Rectal smooth muscle tissue (tissue), 1 donor: ENCODE results near the gene ACTRT3.

Experiments used
- H3K27ac ChIP-seq: one replicate; pipeline ENCODE4 v1.7.0; 2013; ENCODE audit warnings: low read depth, low read length, inconsistent platforms
- H3K27me3 ChIP-seq: one replicate; pipeline ENCODE4 v1.7.0; 2013; ENCODE audit warnings: low read length; ENCODE audit not compliant: control insufficient read depth, insufficient read depth
- H3K36me3 ChIP-seq: one replicate; pipeline ENCODE4 v1.7.0; 2013; ENCODE audit warnings: low read length; ENCODE audit not compliant: control insufficient read depth, insufficient read depth
- H3K4me1 ChIP-seq: one replicate; pipeline ENCODE4 v1.7.0; 2013; ENCODE audit warnings: low read length; ENCODE audit not compliant: control insufficient read depth, insufficient read depth
- H3K4me3 ChIP-seq: one replicate; pipeline ENCODE4 v1.7.0; 2013; ENCODE audit warnings: low read length
- H3K9ac ChIP-seq: one replicate; pipeline ENCODE4 v1.7.0; 2013; ENCODE audit warnings: low read length

Gene ACTRT3

DNA sequence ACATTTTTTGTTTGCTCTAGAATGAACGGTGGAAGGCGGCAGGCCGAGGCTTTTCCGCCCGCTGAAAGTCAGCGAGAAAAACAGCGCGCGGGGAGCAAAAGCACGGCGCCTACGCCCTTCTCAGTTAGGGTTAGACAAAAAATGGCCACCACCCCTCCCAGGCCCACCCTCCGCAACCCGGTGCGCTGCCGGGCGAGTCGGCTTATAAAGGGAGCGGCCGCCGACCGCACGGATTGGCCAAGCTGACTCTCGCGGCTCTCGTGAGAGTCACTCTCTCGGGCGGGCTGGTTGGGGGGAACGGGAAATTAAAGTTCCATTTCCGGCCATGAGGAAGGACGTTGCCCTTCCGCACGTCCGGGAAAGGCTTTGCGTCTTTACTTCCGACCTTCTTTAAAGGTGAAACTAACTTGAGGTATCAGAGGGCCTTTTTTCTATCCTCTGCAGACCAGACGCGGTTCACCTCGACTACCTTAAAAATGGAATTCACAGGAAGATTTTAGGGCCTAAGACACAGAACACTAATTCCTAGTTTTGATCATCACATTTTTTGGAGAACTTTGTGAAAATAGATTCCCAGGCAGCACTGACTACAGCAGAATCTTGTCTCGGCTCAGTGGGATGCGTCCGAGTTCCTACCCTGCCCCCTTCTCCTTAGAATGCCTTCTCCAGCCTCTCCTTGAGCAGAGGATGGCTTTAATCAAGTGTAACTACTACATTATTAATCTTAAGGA is 4.3 kb downstream of the ACTRT3 start, which contains the start of gene TERC:
Gene TERC (minus strand): TSS at position 179 of the 731 bp plus-strand sequence.
- H3K4me1 ChIP-seq, result no peaks in the 10 kb centered on the region
- H3K9ac ChIP-seq, result peak within 1 kb of the TSS; percentile 92
- peak within 1 kb of the TSS; percentile 99 for H3K27ac ChIP-seq

DNA sequence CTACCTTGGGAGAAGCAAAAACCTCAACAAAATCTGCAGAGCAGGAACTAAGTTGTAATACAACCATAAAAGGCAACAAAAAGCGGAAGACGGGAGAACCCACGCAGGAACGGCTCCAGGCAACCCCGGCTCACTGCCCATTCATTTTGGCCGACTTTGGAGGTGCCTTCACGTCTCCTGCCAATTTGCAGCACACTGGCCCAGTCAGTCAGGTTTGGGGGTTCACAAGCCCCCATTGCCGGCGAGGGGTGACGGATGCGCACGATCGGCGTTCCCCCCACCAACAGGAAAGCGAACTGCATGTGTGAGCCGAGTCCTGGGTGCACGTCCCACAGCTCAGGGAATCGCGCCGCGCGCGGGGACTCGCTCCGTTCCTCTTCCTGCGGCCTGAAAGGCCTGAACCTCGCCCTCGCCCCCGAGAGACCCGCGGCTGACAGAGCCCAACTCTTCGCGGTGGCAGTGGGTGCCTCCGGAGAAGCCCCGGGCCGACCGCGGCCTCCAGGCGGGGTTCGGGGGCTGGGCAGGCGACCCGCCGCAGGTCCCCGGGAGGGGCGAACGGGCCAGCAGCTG is 5.0 kb downstream of the ACTRT3 start:
- Histone ChIP-seq H3K4me3 (peak overlapping the region; percentile 98), H3K27ac (peak overlapping the region; percentile 99), H3K9ac (peak overlapping the region; percentile 92), H3K4me1 (no peaks in the 10 kb centered on the region), H3K27me3 (no peaks in the 10 kb centered on the region), H3K36me3 (no peaks in the 10 kb centered on the region)

More for the DNA sequence above, 4.3 kb downstream of the ACTRT3 start, which contains the start of gene TERC:
- H3K27me3 ChIP-seq, result no peaks in the 10 kb centered on the region
- no peaks in the 10 kb centered on the region for H3K36me3 ChIP-seq
- H3K4me3 ChIP-seq, result peak within 1 kb of the TSS; percentile 98

DNA sequence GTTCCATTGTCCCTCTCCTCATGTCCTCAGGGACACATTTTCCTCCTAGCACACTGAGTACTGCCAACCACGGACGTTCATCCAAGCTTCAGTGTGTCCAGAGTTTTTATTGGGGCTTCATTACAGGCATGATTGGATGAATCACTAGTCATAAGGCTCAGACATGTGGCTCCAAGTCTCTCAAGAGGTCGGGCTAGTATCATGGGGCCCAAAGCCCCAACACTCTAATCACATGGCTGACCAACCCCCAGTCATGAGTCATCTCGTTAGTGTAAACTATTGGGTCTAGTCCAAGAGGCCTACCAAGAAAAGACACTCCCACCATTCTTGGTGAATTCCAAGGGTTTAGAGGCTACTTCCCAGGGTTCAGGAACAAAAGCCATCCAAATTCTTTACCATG is 8.9 kb downstream of the ACTRT3 start:
- Histone ChIP-seq H3K36me3 (no peaks in the 10 kb centered on the region), H3K9ac (no peak overlapping the region), H3K27me3 (no peaks in the 10 kb centered on the region), H3K27ac (no peak overlapping the region), H3K4me1 (no peaks in the 10 kb centered on the region), H3K4me3 (no peak overlapping the region)

DNA sequence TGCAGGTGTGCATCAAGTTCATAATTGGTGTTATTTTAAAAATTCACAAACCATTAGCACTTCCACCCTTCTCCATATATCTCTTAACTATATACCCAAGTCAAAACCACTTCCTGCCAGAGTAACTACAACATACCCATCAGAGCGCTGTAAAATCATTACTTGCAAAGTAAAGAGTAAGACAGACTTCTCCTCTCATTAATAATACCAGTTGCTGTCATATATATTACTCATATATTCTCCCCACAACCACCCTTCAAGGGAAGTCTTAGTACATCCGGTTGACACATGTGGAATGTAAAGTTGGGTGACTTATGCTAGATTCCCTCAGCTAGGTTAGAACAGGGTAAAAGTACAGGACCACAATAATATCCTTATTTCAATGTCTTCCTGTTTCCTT is 10.1 kb downstream of the ACTRT3 start:
- H3K27ac ChIP-seq, result no peak overlapping the region
- no peaks in the 10 kb centered on the region for H3K27me3 ChIP-seq
- no peak overlapping the region for H3K9ac ChIP-seq
- no peaks in the 10 kb centered on the region for H3K36me3 ChIP-seq
- H3K4me1 ChIP-seq, result no peaks in the 10 kb centered on the region
- no peak overlapping the region for H3K4me3 ChIP-seq

DNA sequence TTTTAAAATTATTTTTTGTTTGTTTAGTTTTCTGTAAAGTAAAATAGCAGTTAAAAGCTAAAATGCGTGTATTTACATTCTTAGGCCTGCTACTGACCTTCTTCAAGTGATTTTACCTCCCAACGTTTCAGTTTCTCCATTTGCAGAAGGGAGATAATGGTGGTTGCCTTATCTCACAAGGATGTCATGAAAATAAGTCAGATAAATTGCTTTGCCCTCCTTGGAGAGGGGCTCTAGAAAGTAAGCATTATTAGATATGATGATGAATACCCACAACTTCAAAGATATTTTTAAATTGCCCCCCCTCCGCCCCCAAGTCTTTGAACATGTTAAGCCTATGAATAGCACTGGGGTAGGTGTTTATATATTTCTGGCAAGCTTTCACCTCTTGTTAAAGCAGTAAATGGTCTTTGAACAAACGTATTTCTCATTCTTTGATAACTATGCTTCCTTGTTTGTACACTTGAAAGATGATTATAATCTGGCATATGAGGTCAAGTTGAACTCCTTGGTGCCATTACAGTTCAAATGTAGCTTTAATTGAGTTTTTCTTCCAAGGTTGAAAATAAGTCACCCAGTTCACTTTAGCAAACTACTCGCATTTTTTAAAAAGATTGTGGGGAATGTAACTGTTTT is 10.9 kb downstream of the ACTRT3 start:
- Histone ChIP-seq H3K4me1 (no peaks in the 10 kb centered on the region), H3K27ac (no peak overlapping the region), H3K36me3 (no peaks in the 10 kb centered on the region), H3K9ac (no peak overlapping the region), H3K4me3 (no peak overlapping the region), H3K27me3 (no peaks in the 10 kb centered on the region)

DNA sequence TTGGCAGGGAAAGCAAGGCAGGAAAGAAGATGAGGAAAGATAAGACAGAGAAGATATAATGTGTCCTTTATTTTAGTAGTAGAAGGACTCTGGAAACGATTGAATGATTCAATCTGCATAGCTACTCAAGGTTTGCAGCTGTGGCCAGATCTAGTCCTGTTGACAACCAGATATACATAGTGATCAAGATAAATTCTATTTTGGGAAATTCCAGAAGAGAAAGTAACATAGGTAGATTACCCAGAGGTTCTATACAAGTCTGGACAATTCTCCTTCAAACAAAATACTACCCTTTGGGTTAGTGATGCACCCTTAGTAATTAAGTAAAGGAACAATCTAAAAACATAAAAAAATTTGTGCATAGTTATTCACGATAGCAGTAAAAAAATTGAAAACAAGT is 13.9 kb downstream of the ACTRT3 start:
- Histone ChIP-seq H3K27ac (no peak overlapping the region), H3K9ac (no peak overlapping the region), H3K4me1 (no peaks in the 10 kb centered on the region), H3K27me3 (no peaks in the 10 kb centered on the region), H3K4me3 (no peak overlapping the region), H3K36me3 (no peaks in the 10 kb centered on the region)

DNA sequence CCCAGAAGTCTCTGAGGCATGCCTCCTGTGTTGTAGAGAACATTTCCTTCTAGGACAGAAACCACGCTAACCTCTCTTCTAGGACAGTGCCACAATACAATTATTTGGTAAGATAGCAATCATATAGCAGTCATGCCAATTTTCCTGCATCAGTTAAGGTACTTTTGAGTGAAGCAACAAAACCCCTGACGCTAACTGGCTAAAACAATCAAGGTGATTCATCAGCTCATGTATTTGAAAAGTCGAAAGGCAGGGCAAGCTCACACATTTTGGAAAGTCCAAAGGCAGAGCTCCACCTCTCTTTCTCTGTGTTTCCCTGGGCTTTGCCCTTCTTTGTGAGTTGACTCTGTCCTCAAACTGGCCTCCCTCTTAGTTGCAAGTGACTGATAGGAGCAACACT is 14.7 kb downstream of the ACTRT3 start:
- Histone ChIP-seq H3K9ac (no peak overlapping the region), H3K4me1 (no peaks in the 10 kb centered on the region), H3K27me3 (no peaks in the 10 kb centered on the region), H3K36me3 (no peaks in the 10 kb centered on the region), H3K27ac (no peak overlapping the region), H3K4me3 (no peak overlapping the region)

DNA sequence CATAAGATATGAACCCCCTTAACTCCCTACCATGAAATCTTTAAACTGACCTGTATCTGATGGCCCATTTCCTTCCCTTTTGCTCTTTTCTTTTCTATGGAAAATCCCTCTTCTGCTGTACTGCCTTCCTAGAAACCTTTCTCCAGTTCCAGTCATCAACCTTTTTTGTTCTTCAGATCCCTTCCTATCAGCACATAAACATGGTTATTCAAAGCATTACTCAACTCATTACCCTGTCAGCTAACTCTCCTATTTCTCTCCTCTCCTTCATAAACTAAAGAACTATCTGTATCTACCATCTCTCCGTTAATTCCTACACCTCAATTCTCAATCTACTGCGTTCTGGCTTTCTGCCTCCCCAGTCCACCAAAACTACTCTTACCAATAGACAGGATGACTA is 17.5 kb downstream of the ACTRT3 start:
- Histone ChIP-seq H3K27ac (no peak overlapping the region), H3K4me1 (no peaks in the 10 kb centered on the region), H3K36me3 (no peaks in the 10 kb centered on the region), H3K9ac (no peak overlapping the region), H3K4me3 (no peak overlapping the region), H3K27me3 (no peaks in the 10 kb centered on the region)

DNA sequence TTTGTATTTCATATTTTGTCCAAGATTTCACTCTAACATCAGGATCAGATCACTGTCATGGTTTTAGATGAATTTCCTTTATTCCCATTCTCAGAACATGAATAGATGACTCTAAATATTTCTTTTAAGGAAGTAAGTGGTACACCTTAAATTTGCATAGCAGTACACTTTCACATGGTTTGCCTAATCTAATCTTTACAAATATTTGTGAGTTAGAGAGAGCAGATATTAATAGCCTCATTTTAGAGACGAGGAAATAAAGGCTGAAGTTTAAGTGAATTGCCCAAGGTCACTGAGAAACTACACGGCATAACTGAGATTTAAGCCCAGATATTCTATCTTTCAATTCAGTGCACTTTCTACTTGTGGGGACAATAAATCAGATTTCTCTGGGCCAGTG is 18.7 kb downstream of the ACTRT3 start:
- no peak overlapping the region for H3K27ac ChIP-seq
- no peaks in the 10 kb centered on the region for H3K4me1 ChIP-seq
- no peaks in the 10 kb centered on the region for H3K27me3 ChIP-seq
- H3K4me3 ChIP-seq, result no peak overlapping the region
- no peak overlapping the region for H3K9ac ChIP-seq
- H3K36me3 ChIP-seq, result no peaks in the 10 kb centered on the region

DNA sequence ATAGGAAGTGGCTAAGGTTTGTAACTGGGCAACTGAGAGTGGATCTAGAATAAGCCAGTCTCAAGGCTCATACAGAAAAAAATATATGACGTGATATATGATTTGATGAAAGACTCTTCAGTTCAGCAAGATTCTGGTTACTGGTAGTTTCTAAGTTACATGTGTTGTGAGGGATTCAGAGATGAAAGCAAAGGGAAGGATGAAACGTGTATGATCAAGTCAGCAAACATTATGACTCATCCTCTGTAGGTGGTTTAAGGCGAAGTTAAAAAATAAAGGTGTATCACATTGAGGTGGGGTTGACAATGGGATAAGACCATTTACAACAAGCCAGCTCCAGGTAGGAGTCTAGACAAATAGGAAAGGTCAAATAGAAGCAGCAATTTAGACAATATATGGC is 20.7 kb downstream of the ACTRT3 start:
- no peak overlapping the region for H3K4me3 ChIP-seq
- no peaks in the 10 kb centered on the region for H3K27me3 ChIP-seq
- H3K36me3 ChIP-seq, result no peaks in the 10 kb centered on the region
- no peak overlapping the region for H3K9ac ChIP-seq
- no peaks in the 10 kb centered on the region for H3K4me1 ChIP-seq
- no peak overlapping the region for H3K27ac ChIP-seq

DNA sequence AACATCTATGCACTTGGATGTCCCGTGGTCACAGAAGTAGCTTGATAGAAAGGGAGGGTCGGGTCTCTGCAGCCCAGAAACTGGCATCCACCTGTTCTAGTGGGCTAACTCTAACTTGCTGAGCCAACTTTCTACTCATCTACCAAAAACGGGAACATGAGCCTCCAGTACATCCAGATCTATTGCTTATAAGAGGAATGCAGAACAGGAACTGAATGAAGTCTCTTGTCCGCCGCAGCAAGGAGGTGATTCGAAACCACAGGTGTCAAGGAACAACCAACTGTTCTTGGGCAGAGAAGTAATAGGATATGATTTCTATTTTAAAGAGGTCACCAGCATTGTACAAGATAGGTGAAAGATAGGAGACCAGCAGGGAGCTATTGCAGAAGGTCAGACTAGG is 22.4 kb downstream of the ACTRT3 start:
- H3K4me1 ChIP-seq, result no peaks in the 10 kb centered on the region
- H3K27me3 ChIP-seq, result no peaks in the 10 kb centered on the region
- H3K4me3 ChIP-seq, result no peak overlapping the region
- H3K27ac ChIP-seq, result no peak overlapping the region
- H3K9ac ChIP-seq, result no peak overlapping the region
- H3K36me3 ChIP-seq, result no peaks in the 10 kb centered on the region

DNA sequence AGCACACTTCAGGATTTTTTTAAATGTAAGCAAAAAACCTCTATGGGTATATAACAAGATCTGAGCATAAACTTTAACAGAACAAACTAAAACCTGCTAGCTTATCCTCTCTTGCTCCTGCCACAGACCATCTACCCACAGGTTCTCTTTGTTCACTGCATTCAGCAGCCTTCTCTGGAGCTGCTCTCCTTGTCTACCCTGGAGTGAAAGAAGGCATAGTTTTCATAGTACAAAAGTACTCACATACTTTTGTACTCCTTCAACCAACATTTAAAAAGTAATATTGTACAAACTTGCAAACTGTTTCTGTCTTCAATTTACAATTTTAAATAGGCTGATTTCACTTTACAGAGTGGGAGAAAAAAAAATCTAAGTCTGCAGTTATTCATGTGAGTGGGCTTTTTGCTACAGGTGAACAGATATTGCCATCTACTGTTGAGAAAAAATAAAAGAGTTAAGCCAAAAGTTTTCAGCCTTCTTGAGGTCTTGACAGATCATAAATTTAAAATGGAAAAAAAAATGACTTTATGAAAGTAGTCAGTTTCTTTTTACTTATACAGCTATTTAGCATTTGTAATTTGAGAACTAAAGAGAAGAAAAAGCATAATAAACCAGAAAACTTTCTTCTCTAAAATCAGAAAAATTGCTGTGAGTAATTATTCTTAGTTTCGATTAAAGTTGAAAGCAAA is 24.9 kb downstream of the ACTRT3 start:
- Histone ChIP-seq H3K4me3 (no peak overlapping the region), H3K36me3 (no peaks in the 10 kb centered on the region), H3K4me1 (no peaks in the 10 kb centered on the region), H3K27me3 (no peaks in the 10 kb centered on the region), H3K9ac (no peak overlapping the region), H3K27ac (no peak overlapping the region)
